Caki2 (cell line): Measurements from ENCODE around the gene C11orf98. TPM values are rescaled to one million over a fixed set of nuclear protein-coding genes. Genes with fewer than 3 reads are reported as not detected.
"Not testable (repeated sequence)": the region's sequence is repeated elsewhere in the genome, so short reads cannot be mapped to it uniquely, and the experiment has no call there.

Source experiments
- DNase-seq: peaks from one replicate; pipeline ENCODE4 v3.0.0-alpha.2; 2015; ENCODE audit warnings: low read depth
- in situ Hi-C: cut with HindIII; loops from 2 replicates; pipeline ENCODE4 v1.10.0; 2016; ENCODE audit warnings: low sequenced_read_pairs, low pct_unique_long_range_greater_than_20kb, mixed read lengths
- total RNA-seq: library from RNA; depleted of rRNA; stranded (reverse); fragments of >200 nt; shearing (Covaris generic); gene quantifications from 2 replicates; pipeline ENCODE4 v1.2.3, GENCODE V29; 2014; ENCODE audit warnings: low replicate concordance; rRNA removed

The C11orf98 gene
- 48.1 and 59.2 TPM in 2 replicates for total RNA-seq

- peak; percentile 87 for DNase-seq
- in situ Hi-C loops, result no loop called here
Measured at GRCh38 chr11:62665075-62665598, at the start of gene C11orf98, which contains the start of gene CSKMT. Gene C11orf98, minus strand, starts transcription at chr11:62665210. Its CDS starts 41 bp downstream, at chr11:62665169. Gene CSKMT, plus strand, starts transcription at chr11:62665312. Its CDS starts 568 bp downstream, at chr11:62665880.

GRCh38 chr11:62713343-62713742, 48.3 kb upstream of the C11orf98 start:
- DNase-seq, result peak; percentile 83
- in situ Hi-C loops, result no loop called here

GRCh38 chr11:62712861-62713260, 47.9 kb upstream of the C11orf98 start:
- in situ Hi-C loops, result no loop called here
- no peak for DNase-seq

GRCh38 chr11:62712276-62712812, 47.3 kb upstream of the C11orf98 start:
- peak; percentile 72 for DNase-seq
- in situ Hi-C loops, result no loop called here

- in situ Hi-C loops, result no loop called here
- DNase-seq, result no peak
Measured at GRCh38 chr11:62710001-62710345, 45.0 kb upstream of the C11orf98 start.

- in situ Hi-C loops, result no loop called here
- DNase-seq, result peak; percentile 78
Measured at GRCh38 chr11:62709247-62710000, 44.4 kb upstream of the C11orf98 start.

- in situ Hi-C loops, result no loop called here
- no peak for DNase-seq
Measured at GRCh38 chr11:62708793-62709192, 43.8 kb upstream of the C11orf98 start.

- in situ Hi-C loops, result no loop called here
- DNase-seq, result no peak
Measured at GRCh38 chr11:62708392-62708791, 43.4 kb upstream of the C11orf98 start.

GRCh38 chr11:62707277-62707861, 42.4 kb upstream of the C11orf98 start, which contains the start of the genes BSCL2 and GNG3:
Gene BSCL2, minus strand, starts transcription at chr11:62707424. Its CDS starts 229 bp downstream, at chr11:62707195.
Gene GNG3, plus strand, starts transcription at chr11:62707676. Its CDS starts 620 bp downstream, at chr11:62708296.
- in situ Hi-C loops, result no loop called here
- DNase-seq, result no peak

- in situ Hi-C loops, result no loop called here
- no peak for DNase-seq
Measured at GRCh38 chr11:62706850-62707247, 41.8 kb upstream of the C11orf98 start.

- in situ Hi-C loops, result no loop called here
- peak; percentile 88 for DNase-seq
Measured at GRCh38 chr11:62705880-62706849, 41.2 kb upstream of the C11orf98 start.

- DNase-seq, result no peak
- in situ Hi-C loops, result no loop called here
Measured at GRCh38 chr11:62705413-62705812, 40.4 kb upstream of the C11orf98 start.

GRCh38 chr11:62703921-62704320, 38.9 kb upstream of the C11orf98 start:
- DNase-seq, in situ Hi-C loops: not testable (repeated sequence)

- in situ Hi-C loops, result no loop called here
- DNase-seq, result no peak
Measured at GRCh38 chr11:62702246-62702645, 37.2 kb upstream of the C11orf98 start.

- no peak for DNase-seq
- in situ Hi-C loops, result no loop called here
Measured at GRCh38 chr11:62694455-62695167, 29.6 kb upstream of the C11orf98 start.

GRCh38 chr11:62693624-62694023, 28.6 kb upstream of the C11orf98 start:
- in situ Hi-C loops, DNase-seq: not testable (repeated sequence)

GRCh38 chr11:62689421-62690183, 24.6 kb upstream of the C11orf98 start, which contains the start of gene LRRN4CL:
Gene LRRN4CL, minus strand, starts transcription at chr11:62689530. Its CDS starts 1,022 bp downstream, at chr11:62688508.
- in situ Hi-C loops, result no loop called here
- DNase-seq, result no peak
